ENCODE results near the gene CFAP43. TPM values are rescaled to one million over a fixed set of nuclear protein-coding genes. Genes with fewer than 3 reads are reported as not detected.
"Not testable (repeated sequence)": the region's sequence is repeated elsewhere in the genome, so short reads cannot be mapped to it uniquely, and the experiment has no call there.

Gene CFAP43
- total and polyA plus RNA-seq, 4 donors = 0.10 to 0.27 (median 0.19) TPM; not detected in 1

- Histone ChIP-seq H3K9me3 (ENCODE audit: control insufficient read depth, low read length) (no peaks in the 10 kb centered on the region), H3K36me3 (ENCODE audit: control insufficient read depth in 1 of 2, insufficient read depth in 2 of 2, low read length in 1 of 2) (no peaks in the 10 kb centered on the region), H3K4me1 (ENCODE audit: control insufficient read depth in 1 of 2, insufficient read depth in 2 of 2, low read length in 2 of 2) (no peaks in the 10 kb centered on the region), H3K27ac (ENCODE audit: low read depth in 1 of 2, low read length in 2 of 2) (no peak overlapping the region), H3K27me3 (ENCODE audit: control insufficient read depth in 1 of 2, insufficient read depth in 2 of 2, low read length in 1 of 2) (no peaks in the 10 kb centered on the region), H3K4me3 (ENCODE audit: low read length in 2 of 2) (no peak overlapping the region)
- intact Hi-C loops (cut with DNase I) = no loop called here
- DNase-seq = no peak
- 84 to 88% methylated on average over 5 of the region's 5 CpGs for WGBS, 2 donors
- no peak for ATAC-seq (ENCODE audit: low FRiP score)
These were observed 41.5 kb downstream of the CFAP43 start for GRCh38 chr10:104190695-104191094.

GRCh38 chr10:104183682-104184081 is 48.5 kb downstream of the CFAP43 start:
- Histone ChIP-seq H3K9me3 (ENCODE audit: control insufficient read depth, low read length) (no peaks in the 10 kb centered on the region), H3K4me1 (ENCODE audit: control insufficient read depth in 1 of 2, insufficient read depth in 2 of 2, low read length in 2 of 2) (no peaks in the 10 kb centered on the region), H3K27me3 (ENCODE audit: control insufficient read depth in 1 of 2, insufficient read depth in 2 of 2, low read length in 1 of 2) (no peaks in the 10 kb centered on the region), H3K36me3 (ENCODE audit: control insufficient read depth in 1 of 2, insufficient read depth in 2 of 2, low read length in 1 of 2) (no peaks in the 10 kb centered on the region), H3K27ac (ENCODE audit: low read depth in 1 of 2, low read length in 2 of 2) (no peak overlapping the region), H3K4me3 (ENCODE audit: low read length in 2 of 2) (no peak overlapping the region)
- DNase-seq (no peak), ATAC-seq (ENCODE audit: low FRiP score) (no peak)
- WGBS, 2 donors = 75 to 79% methylated on average over 4 of the region's 4 CpGs
- intact Hi-C loops (cut with DNase I) = no loop called here

GRCh38 chr10:104174136-104174535 is 58.0 kb downstream of the CFAP43 start:
- ATAC-seq (ENCODE audit: low FRiP score); intact Hi-C loops (cut with DNase I); H3K36me3 ChIP-seq (ENCODE audit: control insufficient read depth in 1 of 2, insufficient read depth in 2 of 2, low read length in 1 of 2); H3K4me1 ChIP-seq (ENCODE audit: control insufficient read depth in 1 of 2, insufficient read depth in 2 of 2, low read length in 2 of 2); H3K27me3 ChIP-seq (ENCODE audit: control insufficient read depth in 1 of 2, insufficient read depth in 2 of 2, low read length in 1 of 2); H3K9me3 ChIP-seq (ENCODE audit: control insufficient read depth, low read length); H3K27ac ChIP-seq (ENCODE audit: low read depth in 1 of 2, low read length in 2 of 2); H3K4me3 ChIP-seq (ENCODE audit: low read length in 2 of 2); DNase-seq: not testable (repeated sequence)
- WGBS, 2 donors = 68 to 74% methylated on average over 1 of the region's 1 CpG

GRCh38 chr10:104170610-104171254 is 61.4 kb downstream of the CFAP43 start:
- intact Hi-C loops (cut with DNase I) = no loop called here
- 90 to 91% methylated on average over 5 of the region's 5 CpGs for WGBS, 2 donors
- Histone ChIP-seq H3K9me3 (ENCODE audit: control insufficient read depth, low read length) (no peaks in the 10 kb centered on the region), H3K4me3 (ENCODE audit: low read length in 2 of 2) (no peak overlapping the region), H3K4me1 (ENCODE audit: control insufficient read depth in 1 of 2, insufficient read depth in 2 of 2, low read length in 2 of 2) (no peaks in the 10 kb centered on the region), H3K27me3 (ENCODE audit: control insufficient read depth in 1 of 2, insufficient read depth in 2 of 2, low read length in 1 of 2) (no peaks in the 10 kb centered on the region), H3K27ac (ENCODE audit: low read depth in 1 of 2, low read length in 2 of 2) (no peak overlapping the region), H3K36me3 (ENCODE audit: control insufficient read depth in 1 of 2, insufficient read depth in 2 of 2, low read length in 1 of 2) (no peaks in the 10 kb centered on the region)
- ATAC-seq (ENCODE audit: low FRiP score) (no peak), DNase-seq (no peak)

GRCh38 chr10:104155591-104155990 is 76.6 kb downstream of the CFAP43 start:
- Histone ChIP-seq H3K36me3 (ENCODE audit: control insufficient read depth in 1 of 2, insufficient read depth in 2 of 2, low read length in 1 of 2) (no peaks in the 10 kb centered on the region), H3K4me3 (ENCODE audit: low read length in 2 of 2) (no peak overlapping the region), H3K27ac (ENCODE audit: low read depth in 1 of 2, low read length in 2 of 2) (no peak overlapping the region), H3K4me1 (ENCODE audit: control insufficient read depth in 1 of 2, insufficient read depth in 2 of 2, low read length in 2 of 2) (no peaks in the 10 kb centered on the region), H3K9me3 (ENCODE audit: control insufficient read depth, low read length) (peaks cover 2% of the 10 kb centered on the region), H3K27me3 (ENCODE audit: control insufficient read depth in 1 of 2, insufficient read depth in 2 of 2, low read length in 1 of 2) (no peaks in the 10 kb centered on the region)
- ATAC-seq (ENCODE audit: low FRiP score) (no peak), DNase-seq (no peak)
- intact Hi-C loops (cut with DNase I) = no loop called here
- WGBS, 2 donors = 69 to 75% methylated on average over 2 of the region's 2 CpGs

- no peak overlapping the region for H3K27ac ChIP-seq (ENCODE audit: low read depth in 1 of 2, low read length in 2 of 2)
- ATAC-seq (ENCODE audit: low FRiP score) = no peak
- intact Hi-C loops (cut with DNase I) = no loop called here
- no peak overlapping the region for H3K4me3 ChIP-seq (ENCODE audit: low read length in 2 of 2)
- DNase-seq = no peak
- H3K36me3 ChIP-seq (ENCODE audit: control insufficient read depth in 1 of 2, insufficient read depth in 2 of 2, low read length in 1 of 2) = no peaks in the 10 kb centered on the region
- no peaks in the 10 kb centered on the region for H3K4me1 ChIP-seq (ENCODE audit: control insufficient read depth in 1 of 2, insufficient read depth in 2 of 2, low read length in 2 of 2)
- no peaks in the 10 kb centered on the region for H3K27me3 ChIP-seq (ENCODE audit: control insufficient read depth in 1 of 2, insufficient read depth in 2 of 2, low read length in 1 of 2)
- peaks cover 2% of the 10 kb centered on the region for H3K9me3 ChIP-seq (ENCODE audit: control insufficient read depth, low read length)
These were observed 80.4 kb downstream of the CFAP43 start for GRCh38 chr10:104151737-104152136.

- Histone ChIP-seq H3K27ac (ENCODE audit: low read depth in 1 of 2, low read length in 2 of 2) (no peak overlapping the region), H3K9me3 (ENCODE audit: control insufficient read depth, low read length) (peaks cover 2% of the 10 kb centered on the region), H3K36me3 (ENCODE audit: control insufficient read depth in 1 of 2, insufficient read depth in 2 of 2, low read length in 1 of 2) (no peaks in the 10 kb centered on the region), H3K27me3 (ENCODE audit: control insufficient read depth in 1 of 2, insufficient read depth in 2 of 2, low read length in 1 of 2) (no peaks in the 10 kb centered on the region), H3K4me3 (ENCODE audit: low read length in 2 of 2) (no peak overlapping the region), H3K4me1 (ENCODE audit: control insufficient read depth in 1 of 2, insufficient read depth in 2 of 2, low read length in 2 of 2) (no peaks in the 10 kb centered on the region)
- intact Hi-C loops (cut with DNase I) = no loop called here
- DNase-seq = no peak
- ATAC-seq (ENCODE audit: low FRiP score) = no peak
These were observed 82.0 kb downstream of the CFAP43 start for GRCh38 chr10:104150139-104150538.

- Histone ChIP-seq H3K36me3 (ENCODE audit: control insufficient read depth in 1 of 2, insufficient read depth in 2 of 2, low read length in 1 of 2) (no peaks in the 10 kb centered on the region), H3K9me3 (ENCODE audit: control insufficient read depth, low read length) (no peaks in the 10 kb centered on the region), H3K4me1 (ENCODE audit: control insufficient read depth in 1 of 2, insufficient read depth in 2 of 2, low read length in 2 of 2) (no peaks in the 10 kb centered on the region), H3K4me3 (ENCODE audit: low read length in 2 of 2) (no peak overlapping the region), H3K27ac (ENCODE audit: low read depth in 1 of 2, low read length in 2 of 2) (no peak overlapping the region), H3K27me3 (ENCODE audit: control insufficient read depth in 1 of 2, insufficient read depth in 2 of 2, low read length in 1 of 2) (no peaks in the 10 kb centered on the region)
- no peak for DNase-seq
- ATAC-seq (ENCODE audit: low FRiP score) = no peak
- intact Hi-C loops (cut with DNase I) = no loop called here
- 71 to 83% methylated on average over 1 of the region's 1 CpG for WGBS, 2 donors
These were observed 85.3 kb downstream of the CFAP43 start for GRCh38 chr10:104146882-104147281.

- Histone ChIP-seq H3K9me3 (ENCODE audit: control insufficient read depth, low read length) (no peaks in the 10 kb centered on the region), H3K4me1 (ENCODE audit: control insufficient read depth in 1 of 2, insufficient read depth in 2 of 2, low read length in 2 of 2) (no peaks in the 10 kb centered on the region), H3K27ac (ENCODE audit: low read depth in 1 of 2, low read length in 2 of 2) (no peak overlapping the region), H3K36me3 (ENCODE audit: control insufficient read depth in 1 of 2, insufficient read depth in 2 of 2, low read length in 1 of 2) (no peaks in the 10 kb centered on the region), H3K27me3 (ENCODE audit: control insufficient read depth in 1 of 2, insufficient read depth in 2 of 2, low read length in 1 of 2) (no peaks in the 10 kb centered on the region), H3K4me3 (ENCODE audit: low read length in 2 of 2) (no peak overlapping the region)
- intact Hi-C loops (cut with DNase I) = no loop called here
- 50 to 56% methylated on average over 4 of the region's 4 CpGs for WGBS, 2 donors
- DNase-seq = no peak
- no peak for ATAC-seq (ENCODE audit: low FRiP score)
These were observed 87.2 kb downstream of the CFAP43 start for GRCh38 chr10:104144931-104145330.
